HG03025 (cell line): ENCODE results near the gene VSNL1.

Source experiments
- ATAC-seq: cut with Tn5 transposase; IDR thresholded peaks from one replicate; pipeline ENCODE4 v1.9.1; 2021; ENCODE audit warnings: mild to moderate bottlenecking, moderate library complexity; ENCODE audit not compliant: unreplicated experiment, low FRiP score

The VSNL1 gene

GRCh38 chr2:17579605-17580318 is 39.3 kb downstream of the VSNL1 start:
- no peak for ATAC-seq

DNA sequence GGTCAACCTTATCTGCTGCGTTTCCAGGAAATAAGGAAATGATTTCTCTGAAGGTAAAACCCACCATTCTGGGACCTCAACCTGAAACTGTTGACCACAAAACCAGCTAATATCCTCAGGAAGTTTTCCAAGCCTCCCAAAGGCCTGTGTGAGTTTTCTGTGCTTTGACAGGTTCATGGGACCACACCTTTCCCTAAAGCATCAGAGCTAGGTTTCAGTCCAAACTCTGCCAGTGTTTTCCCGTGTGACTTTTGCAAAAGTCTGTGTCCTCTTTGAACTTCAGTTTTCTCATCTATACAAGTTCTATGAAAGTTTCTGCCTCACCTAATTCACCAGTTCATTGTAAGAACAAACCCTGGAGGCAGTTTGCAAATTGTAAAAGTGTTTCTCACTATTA is 39.8 kb downstream of the VSNL1 start:
- ATAC-seq = no peak

GRCh38 chr2:17581831-17582230 is 41.3 kb downstream of the VSNL1 start:
- no peak for ATAC-seq

GRCh38 chr2:17583166-17583565 is 42.7 kb downstream of the VSNL1 start:
- no peak for ATAC-seq

- ATAC-seq = no peak
Measured at GRCh38 chr2:17583646-17584045, 43.1 kb downstream of the VSNL1 start.

DNA sequence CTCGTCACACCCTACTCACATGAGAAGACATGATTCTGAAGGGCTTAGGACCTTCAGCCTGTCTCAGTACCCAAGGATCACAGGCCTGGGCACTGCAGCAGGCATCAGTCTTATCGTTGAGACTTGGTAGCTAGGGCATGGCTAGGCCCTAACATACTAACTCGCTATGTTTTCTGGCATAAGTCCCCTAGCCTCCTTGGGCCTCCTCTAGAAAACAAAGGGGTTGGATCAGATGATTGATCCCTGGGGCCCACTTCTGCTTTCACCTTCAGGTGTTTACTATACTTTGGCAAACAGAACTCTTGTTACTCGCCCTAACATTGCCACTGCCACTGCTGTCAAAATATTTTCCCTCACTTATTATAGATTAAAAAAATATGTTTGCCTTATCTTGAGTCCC is 44.2 kb downstream of the VSNL1 start:
- ATAC-seq = no peak

DNA sequence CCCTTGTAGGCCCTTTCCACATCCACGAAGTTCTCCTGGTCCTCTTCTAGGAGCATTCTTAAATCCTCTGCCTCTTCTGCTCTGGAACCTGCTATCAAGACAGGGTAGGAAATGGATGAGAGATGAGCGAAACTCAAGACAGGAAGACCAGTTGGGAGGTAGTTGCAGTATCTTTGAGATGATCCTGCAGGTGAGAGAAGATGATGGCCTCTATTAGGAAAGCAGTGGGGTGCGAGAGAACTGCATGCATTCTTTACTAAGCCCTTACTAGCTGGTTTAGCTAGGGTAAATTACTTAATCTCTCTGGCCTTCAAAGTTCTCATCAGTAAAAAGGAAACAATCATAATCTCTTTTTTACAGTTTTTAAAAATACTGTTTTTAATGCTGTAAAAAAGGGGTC is 47.0 kb downstream of the VSNL1 start:
- no peak for ATAC-seq

DNA sequence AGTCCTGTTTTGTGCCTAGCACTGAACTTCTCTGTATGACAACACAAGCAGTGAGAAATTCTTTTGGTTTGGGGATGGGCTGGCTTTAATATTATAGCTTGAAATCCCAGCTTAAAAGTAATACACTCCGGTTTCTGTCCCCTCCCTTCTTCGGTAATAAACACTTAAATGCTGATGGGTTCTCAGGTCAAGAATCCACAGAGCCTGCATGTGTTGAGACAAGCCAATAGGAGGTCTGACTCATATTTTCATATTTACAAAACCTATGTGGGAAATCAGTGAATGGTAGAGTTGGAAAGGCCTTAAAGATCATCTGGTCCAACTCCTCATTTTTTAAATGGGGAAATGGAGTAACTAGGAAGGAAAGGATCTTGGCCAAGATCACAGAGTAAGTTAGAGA is 47.5 kb downstream of the VSNL1 start:
- no peak for ATAC-seq

- ATAC-seq = no peak
Measured at GRCh38 chr2:17589406-17590035, 49.0 kb downstream of the VSNL1 start.

- ATAC-seq = no peak
Measured at GRCh38 chr2:17590342-17590911, 49.9 kb downstream of the VSNL1 start.

DNA sequence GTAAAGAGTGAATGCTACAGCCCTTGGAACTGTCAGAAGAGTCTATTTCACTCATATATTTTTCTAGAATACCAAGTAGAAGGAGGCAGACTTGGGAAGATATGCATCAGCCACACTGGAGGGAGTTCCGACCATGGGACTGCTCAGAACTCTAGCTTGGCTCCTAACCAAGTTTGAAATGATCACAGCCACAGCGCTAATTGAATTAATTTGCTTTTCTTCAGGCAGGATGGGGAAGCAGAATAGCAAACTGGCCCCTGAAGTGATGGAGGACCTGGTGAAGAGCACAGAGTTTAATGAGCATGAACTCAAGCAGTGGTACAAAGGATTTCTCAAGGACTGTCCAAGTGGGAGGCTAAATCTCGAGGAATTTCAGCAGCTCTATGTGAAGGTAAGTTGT is 51.4 kb downstream of the VSNL1 start:
- no peak for ATAC-seq

- no peak for ATAC-seq
Measured at GRCh38 chr2:17592731-17593409, 52.4 kb downstream of the VSNL1 start.

DNA sequence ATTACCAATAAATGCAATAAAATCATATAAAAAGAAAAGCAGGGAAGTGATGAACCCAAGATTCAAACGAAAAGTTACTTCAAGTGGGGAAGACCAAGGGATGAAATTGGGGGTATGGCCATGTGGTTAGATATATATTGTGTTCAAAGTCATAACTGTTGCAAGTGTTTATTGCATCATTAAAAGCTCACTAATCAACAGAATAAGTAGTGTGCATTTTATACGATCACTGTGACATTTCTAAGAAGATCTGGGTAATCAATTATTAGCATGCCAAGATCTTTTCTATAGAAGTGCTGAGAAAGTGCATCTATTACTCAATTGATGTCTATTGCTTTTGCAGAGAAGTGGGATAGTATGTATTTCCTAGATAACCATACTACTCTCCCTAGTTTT is 52.9 kb downstream of the VSNL1 start:
- ATAC-seq = no peak

DNA sequence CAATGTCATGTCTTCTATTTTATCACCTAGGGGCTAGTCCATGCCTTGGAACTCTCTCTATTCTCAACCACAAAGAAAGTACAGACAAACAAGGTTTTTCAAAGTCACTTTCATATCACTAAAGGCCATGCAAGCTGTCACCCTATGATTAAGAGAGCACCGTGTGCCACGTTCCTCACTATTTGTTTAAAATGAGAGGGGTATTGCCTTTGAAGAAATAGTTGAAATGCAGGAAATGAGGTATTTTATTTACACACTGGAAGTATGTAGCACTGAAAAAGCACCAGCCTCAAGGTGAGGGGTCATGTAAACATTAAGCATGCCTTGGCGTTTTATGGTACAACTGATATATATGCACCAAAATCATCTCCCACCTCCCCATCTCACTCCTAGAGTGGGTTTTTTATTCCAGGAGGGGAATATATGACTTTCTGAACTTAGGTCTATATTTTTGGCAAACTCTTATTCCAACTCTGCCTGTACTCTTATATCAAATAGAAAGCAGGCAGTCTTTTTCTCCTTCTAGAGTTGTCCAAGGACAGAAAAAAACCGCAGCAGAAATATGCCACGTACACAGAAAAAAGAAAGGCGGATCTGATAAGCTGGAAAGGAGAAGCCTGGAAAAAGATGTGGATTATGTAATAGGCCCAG is 53.5 kb downstream of the VSNL1 start:
- ATAC-seq = no peak

DNA sequence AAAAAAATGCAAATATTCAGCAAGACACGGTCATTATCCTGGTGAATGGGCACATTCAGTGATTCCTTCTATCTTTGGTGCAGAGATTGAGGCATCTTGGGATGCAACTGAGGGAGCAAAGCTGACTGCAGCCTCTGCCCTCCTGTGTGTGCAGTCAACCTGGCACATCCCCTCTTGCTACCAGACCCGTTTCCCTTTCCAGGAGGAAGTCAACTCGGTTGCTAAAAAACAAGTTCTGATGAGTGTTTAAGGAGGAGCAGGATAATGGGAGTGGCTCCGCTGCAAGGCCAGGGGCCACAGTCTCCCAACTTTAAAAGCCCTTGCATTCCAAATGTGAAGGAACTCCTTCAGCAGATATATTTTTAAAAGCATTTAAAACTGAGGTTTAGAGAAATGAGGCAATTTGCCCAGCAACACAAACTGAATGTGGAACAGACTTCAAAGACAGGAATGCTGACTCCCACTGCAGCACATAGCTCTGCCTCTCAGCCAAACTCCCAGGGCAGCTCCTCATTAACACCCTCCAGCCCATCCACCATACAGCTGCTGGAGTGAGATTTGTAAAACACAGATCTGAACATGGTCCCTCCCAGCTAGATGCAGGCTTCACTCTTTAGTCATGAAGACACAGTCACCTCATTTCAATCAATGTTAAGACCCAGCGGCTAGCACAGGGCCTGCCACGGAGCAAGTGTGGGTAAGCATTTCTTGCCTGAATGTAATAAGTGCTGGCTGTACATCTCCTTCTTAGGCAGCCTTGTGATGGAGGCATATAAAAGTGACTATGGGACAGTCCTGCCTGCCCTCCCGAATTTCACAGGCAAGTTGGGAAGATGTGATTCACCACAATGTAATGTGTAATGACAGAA is 54.3 kb downstream of the VSNL1 start:
- no peak for ATAC-seq

DNA sequence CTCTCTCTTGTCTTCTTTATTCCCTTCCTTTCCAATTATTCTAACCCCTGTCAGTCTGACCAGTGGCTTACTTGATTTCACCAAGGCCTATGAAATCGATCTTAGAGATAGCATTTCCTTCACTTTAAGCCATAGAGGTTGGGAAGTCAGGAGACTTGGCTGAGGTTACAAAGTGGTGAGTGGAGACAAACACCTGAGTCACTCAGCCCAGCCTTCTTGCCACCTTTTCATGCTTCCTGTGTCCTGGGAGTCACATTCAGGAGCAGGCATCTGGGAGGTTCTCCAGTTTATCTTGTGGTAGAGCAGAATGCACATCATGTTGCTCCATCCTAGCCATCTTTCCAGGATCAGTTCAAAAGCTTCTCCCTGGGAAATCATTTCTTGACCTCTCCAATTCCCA is 59.1 kb downstream of the VSNL1 start:
- ATAC-seq = no peak

- ATAC-seq = no peak
Measured at GRCh38 chr2:17600556-17601204, 60.2 kb downstream of the VSNL1 start.

DNA sequence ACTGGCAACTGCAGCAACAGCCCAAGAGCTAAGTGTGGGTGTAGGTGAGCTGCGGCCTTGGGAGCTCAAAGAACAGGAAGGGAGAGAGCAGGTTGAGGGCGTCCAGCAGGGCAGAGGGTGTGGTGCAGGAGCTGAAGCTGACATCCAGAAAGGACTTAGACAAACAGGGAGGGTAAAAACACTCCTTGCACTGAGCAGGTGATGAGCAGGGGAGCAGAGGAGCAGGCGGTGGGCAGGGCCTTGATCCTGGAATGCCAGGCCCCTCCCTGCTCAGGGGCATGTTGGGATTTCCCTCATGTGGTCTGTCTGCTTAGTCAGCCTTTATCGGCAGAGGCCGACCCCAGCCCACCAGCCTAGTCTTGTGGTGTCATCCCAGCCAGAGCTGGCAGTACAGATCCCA is 63.6 kb downstream of the VSNL1 start:
- ATAC-seq = no peak

- ATAC-seq = no peak
Measured at GRCh38 chr2:17605696-17606095, 65.2 kb downstream of the VSNL1 start.

GRCh38 chr2:17606851-17607250 is 66.4 kb downstream of the VSNL1 start:
- no peak for ATAC-seq
